Type B pancreatic cell (in vitro differentiated cells): ENCODE data around the gene TRAP1. TPM values are rescaled to one million over a fixed set of nuclear protein-coding genes. Genes with fewer than 3 reads are reported as not detected.

Source experiments
- DNase-seq: peaks from one replicate; pipeline ENCODE4 v3.0.0; 2021; ENCODE audit warnings: mixed read lengths; ENCODE audit not compliant: unreplicated experiment; ENCODE audit errors: extremely low spot score
- H3K27ac Mint-ChIP-seq: 2 replicates; pipeline ENCODE4 v1.8.0; 2021; ENCODE audit warnings: mild to moderate bottlenecking, mixed read lengths
- H3K27me3 Mint-ChIP-seq: 2 replicates; pipeline ENCODE4 v1.8.0; 2021; ENCODE audit warnings: mixed read lengths
- H3K36me3 Mint-ChIP-seq: 2 replicates; pipeline ENCODE4 v1.8.0; 2021; ENCODE audit warnings: mixed read lengths
- H3K4me1 Mint-ChIP-seq: one replicate; pipeline ENCODE4 v1.8.0; 2021; ENCODE audit warnings: mixed read lengths; ENCODE audit not compliant: unreplicated experiment
- H3K4me3 Mint-ChIP-seq: 2 replicates; pipeline ENCODE4 v1.8.0; 2021; ENCODE audit warnings: mild to moderate bottlenecking, mixed read lengths
- H3K9me3 Mint-ChIP-seq: 2 replicates; pipeline ENCODE4 v1.8.0; 2021; ENCODE audit warnings: mixed read lengths
- CTCF ChIP-seq: fragments of 200-600 bp; sonication (generic); conservative IDR thresholded peaks from 2 replicates; pipeline ENCODE4 v1.5.0; 2021; ENCODE audit warnings: antibody characterized with exemption, mild to moderate bottlenecking
- total RNA-seq: library from RNA; stranded (reverse); gene quantifications from 2 replicates; pipeline ENCODE4 v1.2.1, GENCODE V29; 2021; ENCODE audit warnings: low replicate concordance

The TRAP1 gene
- total RNA-seq, 1 donor from 2014 or later = 138 TPM

DNA sequence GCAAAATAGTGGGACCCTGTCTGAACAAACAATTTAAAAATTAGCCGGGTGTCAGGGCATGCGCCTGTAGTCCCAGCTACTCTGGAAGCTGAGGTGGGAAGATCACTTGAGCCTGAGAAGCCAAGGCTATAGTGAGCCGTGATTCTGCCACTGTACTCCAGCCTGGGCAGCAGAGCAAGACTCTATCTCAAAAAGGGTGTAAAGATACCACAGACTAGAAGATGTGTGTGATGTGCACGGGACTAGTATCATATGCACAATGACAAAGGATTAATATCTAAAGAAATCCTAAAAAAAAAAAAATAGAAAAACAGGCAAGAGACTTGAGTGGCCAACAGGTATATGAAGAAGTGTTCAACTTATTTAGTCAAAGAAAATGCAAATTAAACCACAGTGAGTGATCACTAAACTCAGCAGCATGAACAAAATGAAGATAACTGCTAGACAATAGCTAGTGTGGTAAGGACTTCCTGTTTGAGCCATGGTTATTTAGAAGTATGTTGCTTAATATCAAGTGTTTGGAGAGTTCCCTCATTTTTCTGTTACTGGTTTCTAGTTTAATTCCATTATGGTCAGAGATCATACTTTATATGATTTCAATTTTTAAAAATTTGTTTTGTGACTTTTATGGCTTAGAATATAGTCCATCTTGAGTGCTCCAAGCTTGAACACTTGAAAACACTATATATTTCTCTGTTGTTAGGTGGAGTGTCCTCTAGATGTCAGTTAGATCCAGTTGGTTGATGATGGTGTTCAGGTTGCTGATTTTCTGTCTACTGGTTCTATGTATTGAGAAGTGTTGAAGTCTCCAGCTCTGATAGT lies 91.2 kb downstream of the TRAP1 start:
- H3K27me3 Mint-ChIP-seq = no peaks in the 10 kb centered on the region
- no peaks in the 10 kb centered on the region for H3K9me3 Mint-ChIP-seq
- TF ChIP-seq CTCF = no peak
- no peaks in the 10 kb centered on the region for H3K36me3 Mint-ChIP-seq
- H3K27ac Mint-ChIP-seq = no peak overlapping the region
- H3K4me3 Mint-ChIP-seq = no peak overlapping the region
- DNase-seq = no peak
- H3K4me1 Mint-ChIP-seq = peaks cover 6% of the 10 kb centered on the region

DNA sequence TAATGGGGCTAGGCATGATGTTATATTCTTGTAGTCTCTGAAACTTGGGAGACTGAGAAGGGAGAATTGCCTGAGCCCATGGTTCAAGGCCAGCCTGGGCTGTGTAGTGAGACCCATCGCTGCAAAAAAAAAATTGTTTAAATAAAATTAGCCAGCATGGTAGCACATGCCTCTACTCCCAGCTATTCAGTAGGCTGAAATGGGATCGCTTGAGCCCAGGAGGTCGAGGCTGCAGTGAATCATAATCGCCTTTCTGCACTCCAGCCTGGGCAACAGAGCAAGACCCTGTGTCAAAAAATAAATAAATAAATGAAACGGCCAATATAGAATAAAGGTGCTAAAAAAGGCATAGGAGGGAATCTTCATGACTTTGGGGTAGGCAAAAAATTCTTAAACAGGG lies 92.0 kb downstream of the TRAP1 start:
- Mint-ChIP-seq H3K9me3 (no peaks in the 10 kb centered on the region), H3K27me3 (no peaks in the 10 kb centered on the region), H3K27ac (no peak overlapping the region), H3K4me3 (no peak overlapping the region), H3K36me3 (no peaks in the 10 kb centered on the region), H3K4me1 (peaks cover 6% of the 10 kb centered on the region)
- DNase-seq = peak; percentile 15
- no peak for TF ChIP-seq CTCF

DNA sequence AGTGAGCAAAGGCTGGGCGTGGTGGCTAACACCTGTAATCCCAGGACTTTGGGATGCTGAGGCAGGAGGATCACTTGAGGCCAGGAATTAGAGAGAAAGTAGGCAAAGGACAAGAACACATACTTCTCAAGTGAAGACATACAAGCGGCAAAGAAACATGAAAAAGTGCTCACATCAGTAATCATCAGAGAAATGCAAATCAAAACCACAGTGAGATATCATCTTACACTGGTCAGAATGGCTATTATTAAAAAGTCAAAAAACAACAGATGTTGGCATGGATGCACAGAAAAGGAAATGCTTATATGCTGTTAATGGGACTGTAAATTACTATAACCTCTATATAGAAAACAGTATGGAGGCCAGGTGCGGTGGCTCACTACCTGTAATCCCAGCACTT lies 93.7 kb downstream of the TRAP1 start:
- H3K4me1 Mint-ChIP-seq = peaks cover 6% of the 10 kb centered on the region
- no peaks in the 10 kb centered on the region for H3K9me3 Mint-ChIP-seq
- H3K27ac Mint-ChIP-seq = no peak overlapping the region
- no peaks in the 10 kb centered on the region for H3K27me3 Mint-ChIP-seq
- no peak overlapping the region for H3K4me3 Mint-ChIP-seq
- DNase-seq = no peak
- no peaks in the 10 kb centered on the region for H3K36me3 Mint-ChIP-seq
- TF ChIP-seq CTCF = no peak

- H3K27me3 Mint-ChIP-seq = no peaks in the 10 kb centered on the region
- no peak overlapping the region for H3K4me3 Mint-ChIP-seq
- no peak for DNase-seq
- no peak overlapping the region for H3K27ac Mint-ChIP-seq
- H3K9me3 Mint-ChIP-seq = no peaks in the 10 kb centered on the region
- TF ChIP-seq CTCF = no peak
- H3K4me1 Mint-ChIP-seq = peaks cover 11% of the 10 kb centered on the region
- H3K36me3 Mint-ChIP-seq = peaks cover 14% of the 10 kb centered on the region
These were observed 98.6 kb downstream of the TRAP1 start for GRCh38 chr16:3618769-3619141.

GRCh38 chr16:3612510-3613466 lies 104.5 kb downstream of the TRAP1 start:
- TF ChIP-seq CTCF = no peak
- DNase-seq = no peak
- peak overlapping the region; percentile 71 for H3K27ac Mint-ChIP-seq
- no peaks in the 10 kb centered on the region for H3K9me3 Mint-ChIP-seq
- peak overlapping the region; percentile 99 for H3K4me3 Mint-ChIP-seq
- no peaks in the 10 kb centered on the region for H3K27me3 Mint-ChIP-seq
- H3K4me1 Mint-ChIP-seq = peaks cover 35% of the 10 kb centered on the region
- H3K36me3 Mint-ChIP-seq = peaks cover 19% of the 10 kb centered on the region
